Adrenal gland (tissue), 12 donors: ENCODE results near the gene WWTR1. TPM values are rescaled to one million over a fixed set of nuclear protein-coding genes. Genes with fewer than 3 reads are reported as not detected.
A peak's percentile ranks its signal among the peaks of the same experiment; 100 is the strongest.

Source experiments
- DNase-seq, 7 donors: peaks; one replicate each; pipeline ENCODE4 v3.0.0-alpha.2; 2019 to 2020
- H3K27ac ChIP-seq, 5 donors: fragments of 200-600 bp; sonication (generic) in 4 of 5; 1 replicate in 3 of 5; 2 replicates in 2 of 5; pipeline versions ENCODE4 v1.5.1 to v1.8.0; 2016 to 2020; ENCODE audit warnings: mild to moderate bottlenecking in 1 of 5
- H3K27me3 ChIP-seq: fragments of 200-600 bp; 2 replicates; pipeline ENCODE4 v1.8.0; 2021
- H3K36me3 ChIP-seq, 2 donors: fragments of 200-600 bp; replicated peaks in 1 of 2; 1 replicate in 1 of 2; 2 replicates in 1 of 2; pipeline versions ENCODE4 v1.5.1 to v1.8.0; 2018 to 2022
- H3K4me1 ChIP-seq, 2 donors: fragments of 200-600 bp; replicated peaks in 1 of 2; 1 replicate in 1 of 2; 2 replicates in 1 of 2; pipeline versions ENCODE4 v1.5.1 to v1.8.0; 2018 to 2021
- H3K4me3 ChIP-seq, 4 donors: fragments of 200-600 bp; sonication (generic) in 3 of 4; one replicate each; pipeline ENCODE4 v1.5.1; 2016 to 2018
- H3K9me3 ChIP-seq, 3 donors: fragments of 200-600 bp; sonication (generic) in 1 of 3; replicated peaks in 1 of 3; 1 replicate in 2 of 3; 2 replicates in 1 of 3; pipeline versions ENCODE4 v1.5.1 to v1.8.0; 2016 to 2021
- CTCF ChIP-seq, 6 experiments: fragments of 450-650 bp in 4 of 6; fragments of 200-600 bp in 2 of 6; sonication (generic) in 1 of 6; IDR thresholded peaks; 1 replicate in 5 of 6; 2 replicates in 1 of 6; pipeline versions ENCODE4 v1.5.1 to v1.8.0; 2016 to 2021; ENCODE audit warnings: antibody characterized with exemption in 6 of 6, mild to moderate bottlenecking in 2 of 6, moderate library complexity in 1 of 6
- POLR2A ChIP-seq, 2 donors: fragments of 450-650 bp; IDR thresholded peaks; one replicate each; pipeline ENCODE4 v1.6.1; 2017; ENCODE audit warnings: antibody characterized with exemption in 2 of 2, mild to moderate bottlenecking in 2 of 2, moderate library complexity in 1 of 2
- WGBS, 4 donors: extraction: QIAGEN DNeasy Blood & Tissue Kit in 2 of 4; methylation state at CpG; one replicate each; pipeline versions ENCODE4 v1.1.5 to v1.1.7; 2013 to 2017; 5-methylcytosine and 5-hydroxymethylcytosine counted together
- intact Hi-C, 2 donors: fragments of 100-400 bp; cut with DNase I; formaldehyde crosslinking; loops; one replicate each; pipeline versions ENCODE4 v1.14.1 to v1.15.0; 2022 to 2023
- polyA plus RNA-seq, 3 donors: library from polyadenylated mRNA; stranded (reverse); fragments of 200-250 nt in 2 of 3; fragments of 350-450 nt in 1 of 3; fragmentation: Illumina TruSeq in 1 of 3; extraction: RNeasy Lipid Tissue Mini Kit (QIAGEN cat#74804) in 1 of 3; gene quantifications; one replicate each; pipeline ENCODE4 v1.2.3, GENCODE V29; 2013 to 2014
- total RNA-seq, 9 donors: library from RNA; depleted of rRNA in 4 of 9; stranded (reverse); fragments of >200 nt in 4 of 9; fragments of 120-200 nt in 1 of 9; fragmentation: NEBNext Ultra II Directional in 1 of 9; extraction: Animal tissue kit (Norgen Biotek cat#: 25700) in 1 of 9; gene quantifications; one replicate each; pipeline versions ENCODE4 v1.1.0 to v1.2.4, GENCODE V29; 2013 to 2023
- donor health status: healthy with polysubstance abuse.
- donor health status: Bipolar disorder and iron deficiency.
- donor health status: DM: yes; HTN: yes; CAD: no.
- donor health status: DM: no; HTN: no; CAD: no.
- donor health status: DM: no; HTN: no; CAD: no.
- donor health status: DM: yes; HTN: yes; CAD: no.

WWTR1 gene
- total and polyA plus RNA-seq, 12 donors = 11.9 to 56.2 (median 35.6) TPM

- H3K4me1 ChIP-seq = no peaks in the 10 kb centered on the region
- WGBS, 4 donors = 36 to 42% (median 38%) methylated on average over 10 to 11 of the region's 11 CpGs
- no peaks in the 10 kb centered on the region for H3K36me3 ChIP-seq
- peak; percentile 49 to 83 (median 66) for DNase-seq
- peak; percentile 69 to 80 (median 76) for TF ChIP-seq CTCF (IDR thresholded peaks at IDR 0.05)
- no peak for TF ChIP-seq POLR2A (IDR thresholded peaks at IDR 0.05)
- intact Hi-C loops = no loop called here
- no peak overlapping the region for H3K27ac ChIP-seq
- no peaks in the 10 kb centered on the region for H3K9me3 ChIP-seq
- H3K4me3 ChIP-seq = no peak overlapping the region
- H3K27me3 ChIP-seq = peaks cover 4% of the 10 kb centered on the region
These were observed 163.6 kb downstream of the WWTR1 start for GRCh38 chr3:149494022-149494758.

- Histone ChIP-seq H3K4me1 (no peaks in the 10 kb centered on the region), H3K4me3 (no peak overlapping the region), H3K27me3 (peaks cover 4% of the 10 kb centered on the region), H3K9me3 (no peaks in the 10 kb centered on the region), H3K27ac (no peak overlapping the region), H3K36me3 (no peaks in the 10 kb centered on the region)
- intact Hi-C loops = no loop called here
- 76 to 81% (median 79%) methylated on average over 8 of the region's 8 CpGs for WGBS, 4 donors
- no peak for DNase-seq
- TF ChIP-seq POLR2A (IDR thresholded peaks at IDR 0.05) (no peak), CTCF (IDR thresholded peaks at IDR 0.05) (no peak)
These were observed 164.4 kb downstream of the WWTR1 start for GRCh38 chr3:149493315-149494021.

- Histone ChIP-seq H3K27ac (no peak overlapping the region), H3K9me3 (no peaks in the 10 kb centered on the region), H3K4me3 (no peak overlapping the region), H3K4me1 (no peaks in the 10 kb centered on the region), H3K27me3 (no peaks in the 10 kb centered on the region), H3K36me3 (no peaks in the 10 kb centered on the region)
- intact Hi-C loops = no loop called here
- no peak for DNase-seq
- no peak for TF ChIP-seq CTCF (IDR thresholded peaks at IDR 0.05)
- no peak for TF ChIP-seq POLR2A (IDR thresholded peaks at IDR 0.05)
These were observed 167.4 kb downstream of the WWTR1 start for GRCh38 chr3:149490260-149490971.

- no peak for TF ChIP-seq POLR2A (IDR thresholded peaks at IDR 0.05)
- peak in 3 of 6 experiments; percentile 13 to 27 (median 14) for TF ChIP-seq CTCF (IDR thresholded peaks at IDR 0.05)
- no peak overlapping the region for H3K4me3 ChIP-seq
- no peaks in the 10 kb centered on the region for H3K36me3 ChIP-seq
- no peaks in the 10 kb centered on the region for H3K4me1 ChIP-seq
- no peaks in the 10 kb centered on the region for H3K27me3 ChIP-seq
- intact Hi-C loops = loop anchor here in 1 of 2 donors (10.0 kb wide), 1 partner anchor 374 kb away; no protein-coding TSS in a partner anchor
- no peaks in the 10 kb centered on the region for H3K9me3 ChIP-seq
- 56 to 65% (median 61%) methylated on average over 6 of the region's 6 CpGs for WGBS, 4 donors
- DNase-seq = no peak
- no peak overlapping the region for H3K27ac ChIP-seq
These were observed 168.7 kb downstream of the WWTR1 start for GRCh38 chr3:149489060-149489690.
